ENCODE measurements around the gene TMEM119. TPM values are rescaled to one million over a fixed set of nuclear protein-coding genes. Genes with fewer than 3 reads are reported as not detected.

The TMEM119 gene
- total and polyA plus RNA-seq, 10 of the 15 experiments (the other 5 are each of a cell fraction or from before 2014, with no cell fraction given) = 0.11 to 0.44 (median 0.19) TPM; not detected in 5

GRCh38 chr12:108613548-108613947 is 15.7 kb upstream of the TMEM119 start (continued):
- TF ChIP-seq, protein P1, sequence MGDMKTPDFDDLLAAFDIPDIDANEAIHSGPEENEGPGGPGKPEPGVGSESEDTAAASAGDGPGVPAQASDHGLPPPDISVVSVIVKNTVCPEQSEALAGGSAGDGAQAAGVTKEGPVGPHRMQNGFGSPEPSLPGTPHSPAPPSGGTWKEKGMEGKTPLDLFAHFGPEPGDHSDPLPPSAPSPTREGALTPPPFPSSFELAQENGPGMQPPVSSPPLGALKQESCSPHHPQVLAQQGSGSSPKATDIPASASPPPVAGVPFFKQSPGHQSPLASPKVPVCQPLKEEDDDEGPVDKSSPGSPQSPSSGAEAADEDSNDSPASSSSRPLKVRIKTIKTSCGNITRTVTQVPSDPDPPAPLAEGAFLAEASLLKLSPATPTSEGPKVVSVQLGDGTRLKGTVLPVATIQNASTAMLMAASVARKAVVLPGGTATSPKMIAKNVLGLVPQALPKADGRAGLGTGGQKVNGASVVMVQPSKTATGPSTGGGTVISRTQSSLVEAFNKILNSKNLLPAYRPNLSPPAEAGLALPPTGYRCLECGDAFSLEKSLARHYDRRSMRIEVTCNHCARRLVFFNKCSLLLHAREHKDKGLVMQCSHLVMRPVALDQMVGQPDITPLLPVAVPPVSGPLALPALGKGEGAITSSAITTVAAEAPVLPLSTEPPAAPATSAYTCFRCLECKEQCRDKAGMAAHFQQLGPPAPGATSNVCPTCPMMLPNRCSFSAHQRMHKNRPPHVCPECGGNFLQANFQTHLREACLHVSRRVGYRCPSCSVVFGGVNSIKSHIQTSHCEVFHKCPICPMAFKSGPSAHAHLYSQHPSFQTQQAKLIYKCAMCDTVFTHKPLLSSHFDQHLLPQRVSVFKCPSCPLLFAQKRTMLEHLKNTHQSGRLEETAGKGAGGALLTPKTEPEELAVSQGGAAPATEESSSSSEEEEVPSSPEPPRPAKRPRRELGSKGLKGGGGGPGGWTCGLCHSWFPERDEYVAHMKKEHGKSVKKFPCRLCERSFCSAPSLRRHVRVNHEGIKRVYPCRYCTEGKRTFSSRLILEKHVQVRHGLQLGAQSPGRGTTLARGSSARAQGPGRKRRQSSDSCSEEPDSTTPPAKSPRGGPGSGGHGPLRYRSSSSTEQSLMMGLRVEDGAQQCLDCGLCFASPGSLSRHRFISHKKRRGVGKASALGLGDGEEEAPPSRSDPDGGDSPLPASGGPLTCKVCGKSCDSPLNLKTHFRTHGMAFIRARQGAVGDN (IDR thresholded peaks at IDR 0.05) = peak; percentile 72
- TF ChIP-seq SPI1 (IDR thresholded peaks at IDR 0.05; ENCODE audit: borderline replicate concordance, insufficient read depth, low read depth, low read length) = peak; percentile 30; the same call in 1 of the 2 replicates
- TF ChIP-seq JUNB (IDR thresholded peaks at IDR 0.05) = no peak
- no peak for TF ChIP-seq CBX5 (IDR thresholded peaks at IDR 0.05; ENCODE audit: low read depth)
- peak; percentile 31 for TF ChIP-seq RELA (IDR thresholded peaks at IDR 0.05; ENCODE audit: borderline replicate concordance, partially characterized antibody)
- TF ChIP-seq TBL1XR1 (IDR thresholded peaks at IDR 0.05; ENCODE audit: low read depth, low read length) = no peak
- no peak for TF ChIP-seq NBN (IDR thresholded peaks at IDR 0.05)
- peak in 1 of 2 experiments; percentile 30; a peak in 2 of 4 replicates for TF ChIP-seq IKZF2 (IDR thresholded peaks at IDR 0.05)
- no peak for TF ChIP-seq CBX3 (IDR thresholded peaks at IDR 0.05; ENCODE audit: borderline replicate concordance, low read depth)
- no peak for TF ChIP-seq CUX1 (IDR thresholded peaks at IDR 0.05; ENCODE audit: insufficient replicate concordance, low read depth, low read length)
- TF ChIP-seq GATAD2B (conservative IDR thresholded peaks at IDR 0.05; ENCODE audit: low read depth) = peak; percentile 64; the same call in 1 of the 2 replicates
- no peak for TF ChIP-seq MAX (IDR thresholded peaks at IDR 0.05; ENCODE audit: low read depth, low read length)
- TF ChIP-seq ESRRA (IDR thresholded peaks at IDR 0.05; ENCODE audit: low read length) = no peak
- no peak for TF ChIP-seq MYB (IDR thresholded peaks at IDR 0.05; ENCODE audit: borderline replicate concordance, low read depth, low read length)
- no peak for TF ChIP-seq FOXK2 (IDR thresholded peaks at IDR 0.05)
- peak; percentile 30; the same call in 1 of the 2 replicates for TF ChIP-seq DPF2 (IDR thresholded peaks at IDR 0.05)
- TF ChIP-seq EED (IDR thresholded peaks at IDR 0.05; ENCODE audit: low read depth) = peak; percentile 21; the same call in 1 of the 2 replicates
- TF ChIP-seq BACH1 (IDR thresholded peaks at IDR 0.05; ENCODE audit: borderline replicate concordance) = no peak
- no peak for TF ChIP-seq CHD4 (IDR thresholded peaks at IDR 0.05)

Data from GM12878 (cell line).